ENCODE data around the gene ZBED3. TPM values are rescaled to one million over a fixed set of nuclear protein-coding genes. Genes with fewer than 3 reads are reported as not detected.
"Not testable (repeated sequence)": the region's sequence is repeated elsewhere in the genome, so short reads cannot be mapped to it uniquely, and the experiment has no call there.

Gene ZBED3
- polyA plus RNA-seq, 3 donors, result 1.2 to 2.9 (median 1.5) TPM

- Histone ChIP-seq H3K4me1 (ENCODE audit: control insufficient read depth in 1 of 2, insufficient read depth in 2 of 2, low read length in 2 of 2) (peaks cover 4 to 22% of the 10 kb centered on the region in 2 donors), H2AFZ (ENCODE audit: insufficient read depth, low read depth, low read length, poor library complexity, severe bottlenecking) (no peak overlapping the region), H3K4me2 (replicated peaks; ENCODE audit: extremely low read depth, low read length, poor library complexity, severe bottlenecking) (no peak overlapping the region), H3K79me2 (ENCODE audit: insufficient read depth, low read length) (peaks cover 21% of the 10 kb centered on the region), H3K27me3 (ENCODE audit: control insufficient read depth in 2 of 2, insufficient read depth in 2 of 2, low read length in 2 of 2) (no peaks in the 10 kb centered on the region), H3K9ac (ENCODE audit: insufficient read depth, low read length, poor library complexity, severe bottlenecking) (no peak overlapping the region), H3K4me3 (replicated peaks in 1 of 3; ENCODE audit: low read depth in 2 of 3, low read length in 3 of 3) (no peak overlapping the region), H3K9me3 (replicated peaks in 1 of 2; ENCODE audit: control insufficient read depth in 1 of 2, insufficient read depth in 1 of 2, low read length in 2 of 2) (no peaks in the 10 kb centered on the region), H3K27ac (ENCODE audit: low read depth in 1 of 2, low read length in 2 of 2) (no peak overlapping the region), H4K20me1 (ENCODE audit: insufficient read depth, low read length) (no peaks in the 10 kb centered on the region), H3K36me3 (replicated peaks in 1 of 2; ENCODE audit: control insufficient read depth in 1 of 2, insufficient read depth in 2 of 2, low read length in 2 of 2) (peaks cover 0 to 9% of the 10 kb centered on the region in 2 donors)
- intact Hi-C loops (cut with micrococcal nuclease), result no loop called here
- H3K4me3 Mint-ChIP-seq, result no peak overlapping the region
- no peaks in the 10 kb centered on the region for H3K9me3 Mint-ChIP-seq
- no CpG with 5 or more reads among the region's 1 CpG for WGBS (ENCODE audit: insufficient coverage)
- no peak for DNase-seq
- peaks cover 17% of the 10 kb centered on the region for H3K4me1 Mint-ChIP-seq
- H3K27ac Mint-ChIP-seq, result no peak overlapping the region
- H3K36me3 Mint-ChIP-seq, result peaks cover 12 to 15% of the 10 kb centered on the region in 2 donors
- TF ChIP-seq, protein P1, sequence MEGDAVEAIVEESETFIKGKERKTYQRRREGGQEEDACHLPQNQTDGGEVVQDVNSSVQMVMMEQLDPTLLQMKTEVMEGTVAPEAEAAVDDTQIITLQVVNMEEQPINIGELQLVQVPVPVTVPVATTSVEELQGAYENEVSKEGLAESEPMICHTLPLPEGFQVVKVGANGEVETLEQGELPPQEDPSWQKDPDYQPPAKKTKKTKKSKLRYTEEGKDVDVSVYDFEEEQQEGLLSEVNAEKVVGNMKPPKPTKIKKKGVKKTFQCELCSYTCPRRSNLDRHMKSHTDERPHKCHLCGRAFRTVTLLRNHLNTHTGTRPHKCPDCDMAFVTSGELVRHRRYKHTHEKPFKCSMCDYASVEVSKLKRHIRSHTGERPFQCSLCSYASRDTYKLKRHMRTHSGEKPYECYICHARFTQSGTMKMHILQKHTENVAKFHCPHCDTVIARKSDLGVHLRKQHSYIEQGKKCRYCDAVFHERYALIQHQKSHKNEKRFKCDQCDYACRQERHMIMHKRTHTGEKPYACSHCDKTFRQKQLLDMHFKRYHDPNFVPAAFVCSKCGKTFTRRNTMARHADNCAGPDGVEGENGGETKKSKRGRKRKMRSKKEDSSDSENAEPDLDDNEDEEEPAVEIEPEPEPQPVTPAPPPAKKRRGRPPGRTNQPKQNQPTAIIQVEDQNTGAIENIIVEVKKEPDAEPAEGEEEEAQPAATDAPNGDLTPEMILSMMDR (IDR thresholded peaks at IDR 0.05), result no peak
- H3K27me3 Mint-ChIP-seq (ENCODE audit: low read depth in 3 of 3), result peaks cover 0 to 2% (median 1%) of the 10 kb centered on the region in 3 donors
Observed at GRCh38 chr5:77082280-77082679, 4.8 kb downstream of the ZBED3 start.

- Histone ChIP-seq H3K79me2 (ENCODE audit: insufficient read depth, low read length) (peaks cover 20% of the 10 kb centered on the region), H2AFZ (ENCODE audit: insufficient read depth, low read depth, low read length, poor library complexity, severe bottlenecking) (no peak overlapping the region), H3K9ac (ENCODE audit: insufficient read depth, low read length, poor library complexity, severe bottlenecking) (no peak overlapping the region), H3K4me2 (replicated peaks; ENCODE audit: extremely low read depth, low read length, poor library complexity, severe bottlenecking) (no peak overlapping the region), H3K36me3 (replicated peaks in 1 of 2; ENCODE audit: control insufficient read depth in 1 of 2, insufficient read depth in 2 of 2, low read length in 2 of 2) (peaks cover 0 to 9% of the 10 kb centered on the region in 2 donors), H3K4me3 (replicated peaks in 1 of 3; ENCODE audit: low read depth in 2 of 3, low read length in 3 of 3) (no peak overlapping the region), H4K20me1 (ENCODE audit: insufficient read depth, low read length) (no peaks in the 10 kb centered on the region), H3K9me3 (replicated peaks in 1 of 2; ENCODE audit: control insufficient read depth in 1 of 2, insufficient read depth in 1 of 2, low read length in 2 of 2) (no peaks in the 10 kb centered on the region), H3K4me1 (ENCODE audit: control insufficient read depth in 1 of 2, insufficient read depth in 2 of 2, low read length in 2 of 2) (peaks cover 5 to 16% of the 10 kb centered on the region in 2 donors), H3K27me3 (ENCODE audit: control insufficient read depth in 2 of 2, insufficient read depth in 2 of 2, low read length in 2 of 2) (no peaks in the 10 kb centered on the region), H3K27ac (ENCODE audit: low read depth in 1 of 2, low read length in 2 of 2) (no peak overlapping the region)
- TF ChIP-seq, protein P1 (IDR thresholded peaks at IDR 0.05), result no peak
- no CpG with 5 or more reads among the region's 5 CpGs for WGBS (ENCODE audit: insufficient coverage)
- Mint-ChIP-seq H3K4me3 (no peak overlapping the region), H3K4me1 (peaks cover 16% of the 10 kb centered on the region), H3K27me3 (ENCODE audit: low read depth in 3 of 3) (peaks cover 1 to 2% (median 2%) of the 10 kb centered on the region in 3 donors), H3K36me3 (peaks cover 16 to 21% of the 10 kb centered on the region in 2 donors), H3K9me3 (no peaks in the 10 kb centered on the region), H3K27ac (no peak overlapping the region)
- intact Hi-C loops (cut with micrococcal nuclease), result no loop called here
- DNase-seq, result no peak
Observed at GRCh38 chr5:77080905-77081304, 6.2 kb downstream of the ZBED3 start.

DNA sequence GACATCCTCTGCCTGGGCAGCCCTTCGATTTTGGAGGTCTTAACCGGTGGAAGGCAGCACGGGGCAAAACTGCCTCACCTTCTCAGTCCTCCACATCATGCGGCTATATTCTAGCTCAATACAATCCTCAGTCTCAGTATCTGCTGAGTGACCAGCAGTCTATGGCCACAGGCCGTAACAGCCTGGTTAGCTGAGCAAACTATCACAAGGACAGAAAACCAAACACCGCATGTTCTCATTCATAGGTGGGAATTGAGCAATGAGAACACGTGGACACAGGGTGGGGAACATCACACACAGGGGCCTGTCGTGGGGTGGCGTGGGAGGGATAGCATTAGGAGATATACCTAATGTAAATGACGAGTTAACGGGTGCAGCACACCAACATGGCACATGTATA is 6.6 kb downstream of the ZBED3 start:
- H3K4me1 ChIP-seq (ENCODE audit: control insufficient read depth in 1 of 2, insufficient read depth in 2 of 2, low read length in 2 of 2), result peaks cover 5 to 13% of the 10 kb centered on the region in 2 donors
- H3K27me3 ChIP-seq (ENCODE audit: control insufficient read depth in 2 of 2, insufficient read depth in 2 of 2, low read length in 2 of 2); H4K20me1 ChIP-seq (ENCODE audit: insufficient read depth, low read length); H3K27ac ChIP-seq (ENCODE audit: low read depth in 1 of 2, low read length in 2 of 2); H3K27ac Mint-ChIP-seq; H3K36me3 ChIP-seq (replicated peaks in 1 of 2; ENCODE audit: control insufficient read depth in 1 of 2, insufficient read depth in 2 of 2, low read length in 2 of 2); H2AFZ ChIP-seq (ENCODE audit: insufficient read depth, low read depth, low read length, poor library complexity, severe bottlenecking); H3K4me2 ChIP-seq (replicated peaks; ENCODE audit: extremely low read depth, low read length, poor library complexity, severe bottlenecking); intact Hi-C loops (cut with micrococcal nuclease); H3K4me3 Mint-ChIP-seq; H3K27me3 Mint-ChIP-seq (ENCODE audit: low read depth in 3 of 3); H3K9me3 Mint-ChIP-seq; H3K9ac ChIP-seq (ENCODE audit: insufficient read depth, low read length, poor library complexity, severe bottlenecking); DNase-seq; H3K4me3 ChIP-seq (replicated peaks in 1 of 3; ENCODE audit: low read depth in 2 of 3, low read length in 3 of 3); H3K9me3 ChIP-seq (replicated peaks in 1 of 2; ENCODE audit: control insufficient read depth in 1 of 2, insufficient read depth in 1 of 2, low read length in 2 of 2): not testable (repeated sequence)
- WGBS (ENCODE audit: insufficient coverage), result 100% methylated on average over 4 of the region's 11 CpGs
- H3K79me2 ChIP-seq (ENCODE audit: insufficient read depth, low read length), result peaks cover 16% of the 10 kb centered on the region
- H3K36me3 Mint-ChIP-seq, result peaks cover 16 to 24% of the 10 kb centered on the region in 2 donors
- peaks cover 13% of the 10 kb centered on the region for H3K4me1 Mint-ChIP-seq
